ENCODE results near the gene AGBL4. TPM values are rescaled to one million over a fixed set of nuclear protein-coding genes. Genes with fewer than 3 reads are reported as not detected.

AGBL4 gene
- total and polyA plus RNA-seq, 11 donors, result 0.40 to 1.4 (median 0.54) TPM; not detected in 3

- Histone ChIP-seq H3K27ac (no peak overlapping the region), H3K27me3 (peaks cover 0 to 14% (median 0%) of the 10 kb centered on the region in 9 donors), H3K36me3 (no peaks in the 10 kb centered on the region), H3K4me1 (no peaks in the 10 kb centered on the region), H3K4me3 (no peak overlapping the region), H3K9me3 (no peaks in the 10 kb centered on the region)
- intact Hi-C loops (cut with DNase I), result no loop called here
- ATAC-seq (peak in 3 of 4 donors; percentile 48 to 74 (median 72)), DNase-seq (peak in 4 of 5 donors; percentile 11 to 36 (median 26))
- no peak for TF ChIP-seq CTCF (IDR thresholded peaks at IDR 0.05)
- TF ChIP-seq POLR2A (IDR thresholded peaks at IDR 0.05), result no peak
Measured at GRCh38 chr1:48823168-48823567, 1200.6 kb downstream of the AGBL4 start.

- no peak overlapping the region for H3K27ac ChIP-seq
- 88 to 93% (median 91%) methylated on average over 3 of the region's 3 CpGs for WGBS, 4 donors
- H3K9me3 ChIP-seq, result no peaks in the 10 kb centered on the region
- ATAC-seq (no peak), DNase-seq (no peak)
- H3K27me3 ChIP-seq, result no peaks in the 10 kb centered on the region
- no peaks in the 10 kb centered on the region for H3K4me1 ChIP-seq
- intact Hi-C loops (cut with DNase I), result no loop called here
- H3K4me3 ChIP-seq, result no peak overlapping the region
- H3K36me3 ChIP-seq, result no peaks in the 10 kb centered on the region
- TF ChIP-seq CTCF (IDR thresholded peaks at IDR 0.05), result no peak
- TF ChIP-seq POLR2A (IDR thresholded peaks at IDR 0.05), result no peak
Measured at GRCh38 chr1:48820491-48820890, 1203.3 kb downstream of the AGBL4 start.

GRCh38 chr1:48817505-48818114 lies 1206.1 kb downstream of the AGBL4 start:
- intact Hi-C loops (cut with DNase I), result loop anchor here in 9 of 10 donors (2.0 to 10.0 kb wide), 8 partner anchors 123 to 245 kb away; no protein-coding TSS in a partner anchor
- no peaks in the 10 kb centered on the region for H3K27me3 ChIP-seq
- 41 to 59% (median 55%) methylated on average over 4 of the region's 4 CpGs for WGBS, 4 donors
- DNase-seq, result peak; percentile 32 to 66 (median 54)
- no peak for TF ChIP-seq POLR2A (IDR thresholded peaks at IDR 0.05)
- TF ChIP-seq CTCF (IDR thresholded peaks at IDR 0.05), result peak; percentile 45 to 75 (median 68)
- no peak overlapping the region for H3K27ac ChIP-seq
- no peaks in the 10 kb centered on the region for H3K4me1 ChIP-seq
- H3K4me3 ChIP-seq, result no peak overlapping the region
- H3K9me3 ChIP-seq, result no peaks in the 10 kb centered on the region
- no peaks in the 10 kb centered on the region for H3K36me3 ChIP-seq
- peak in 3 of 4 donors; percentile 79 to 82 (median 80) for ATAC-seq

GRCh38 chr1:48810740-48811139 lies 1213.0 kb downstream of the AGBL4 start:
- no peaks in the 10 kb centered on the region for H3K27me3 ChIP-seq
- DNase-seq (no peak), ATAC-seq (no peak)
- TF ChIP-seq POLR2A (IDR thresholded peaks at IDR 0.05) (no peak), CTCF (IDR thresholded peaks at IDR 0.05) (no peak)
- no peaks in the 10 kb centered on the region for H3K36me3 ChIP-seq
- intact Hi-C loops (cut with DNase I), result loop anchor here in 6 of 10 donors (10.0 kb wide), 3 partner anchors 116 to 236 kb away; no protein-coding TSS in a partner anchor
- H3K27ac ChIP-seq, result no peak overlapping the region
- 71 to 74% (median 72%) methylated on average over 4 of the region's 4 CpGs for WGBS, 4 donors
- H3K4me3 ChIP-seq, result no peak overlapping the region
- no peaks in the 10 kb centered on the region for H3K4me1 ChIP-seq
- H3K9me3 ChIP-seq, result no peaks in the 10 kb centered on the region

Measured in heart left ventricle (tissue), 16 donors.